Subcutaneous abdominal adipose tissue (tissue), 5 donors: ENCODE data around the gene KCNJ6.

ENCODE experiments used
- H3K27ac ChIP-seq: one replicate; pipeline ENCODE4 v1.7.0; 2013; ENCODE audit warnings: low read depth, mild to moderate bottlenecking, inconsistent platforms, low read length, moderate library complexity
- H3K27me3 ChIP-seq, 5 donors: one replicate each; pipeline ENCODE4 v1.7.0; 2013; ENCODE audit warnings: low read length in 5 of 5, inconsistent platforms in 1 of 5; ENCODE audit not compliant: control insufficient read depth in 5 of 5, insufficient read depth in 4 of 5
- H3K36me3 ChIP-seq, 5 donors: one replicate each; pipeline ENCODE4 v1.7.0; 2013; ENCODE audit warnings: low read length in 5 of 5; ENCODE audit not compliant: control insufficient read depth in 5 of 5, insufficient read depth in 5 of 5
- H3K4me1 ChIP-seq, 5 donors: one replicate each; pipeline ENCODE4 v1.7.0; 2013; ENCODE audit warnings: low read length in 5 of 5, mild to moderate bottlenecking in 3 of 5, moderate library complexity in 1 of 5; ENCODE audit not compliant: control insufficient read depth in 5 of 5, insufficient read depth in 5 of 5
- H3K4me3 ChIP-seq, 5 donors: one replicate each; pipeline ENCODE4 v1.7.0; 2013; ENCODE audit warnings: low read length in 5 of 5, low read depth in 1 of 5
- H3K9ac ChIP-seq, 5 donors: one replicate each; pipeline ENCODE4 v1.7.0; 2013; ENCODE audit warnings: low read length in 5 of 5, mild to moderate bottlenecking in 4 of 5, moderate library complexity in 3 of 5
- H3K9me3 ChIP-seq, 5 donors: one replicate each; pipeline ENCODE4 v1.7.0; 2013; ENCODE audit warnings: low read length in 5 of 5; ENCODE audit not compliant: control insufficient read depth in 5 of 5
- donor health status: healthy.
- donor health status: healthy.
- donor health status: healthy.
- donor health status: healthy.
- donor health status: healthy.

KCNJ6 gene

DNA sequence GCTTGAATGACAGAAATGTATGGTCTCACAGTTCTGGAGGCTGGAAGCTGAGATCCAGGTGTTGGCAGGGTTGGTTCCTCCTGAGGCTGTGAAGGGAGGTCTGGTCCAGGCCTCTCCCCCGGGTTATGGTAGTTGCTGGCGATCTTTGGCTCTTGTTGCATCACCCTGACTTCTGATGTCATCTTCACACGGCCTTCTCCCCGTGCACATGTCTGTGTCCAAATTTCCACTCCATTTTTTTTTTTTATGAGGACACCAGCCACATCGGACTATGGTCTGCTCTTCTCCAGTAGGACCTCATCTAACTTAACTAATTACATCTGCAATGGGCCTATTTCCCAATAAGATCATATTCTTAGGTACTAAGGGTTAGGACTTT lies 232.2 kb downstream of the KCNJ6 start:
- Histone ChIP-seq H3K36me3 (no peaks in the 10 kb centered on the region), H3K9ac (no peak overlapping the region), H3K9me3 (peaks cover 0 to 6% (median 4%) of the 10 kb centered on the region in 5 donors), H3K4me3 (no peak overlapping the region), H3K27me3 (peaks cover 0 to 4% (median 0%) of the 10 kb centered on the region in 5 donors), H3K27ac (no peak overlapping the region), H3K4me1 (no peaks in the 10 kb centered on the region)

GRCh38 chr21:37683396-37684114 lies 232.7 kb downstream of the KCNJ6 start:
- Histone ChIP-seq H3K9ac (no peak overlapping the region), H3K36me3 (no peaks in the 10 kb centered on the region), H3K27me3 (peaks cover 0 to 4% (median 0%) of the 10 kb centered on the region in 5 donors), H3K9me3 (peaks cover 0 to 11% (median 5%) of the 10 kb centered on the region in 5 donors), H3K4me3 (no peak overlapping the region), H3K4me1 (no peaks in the 10 kb centered on the region), H3K27ac (no peak overlapping the region)

DNA sequence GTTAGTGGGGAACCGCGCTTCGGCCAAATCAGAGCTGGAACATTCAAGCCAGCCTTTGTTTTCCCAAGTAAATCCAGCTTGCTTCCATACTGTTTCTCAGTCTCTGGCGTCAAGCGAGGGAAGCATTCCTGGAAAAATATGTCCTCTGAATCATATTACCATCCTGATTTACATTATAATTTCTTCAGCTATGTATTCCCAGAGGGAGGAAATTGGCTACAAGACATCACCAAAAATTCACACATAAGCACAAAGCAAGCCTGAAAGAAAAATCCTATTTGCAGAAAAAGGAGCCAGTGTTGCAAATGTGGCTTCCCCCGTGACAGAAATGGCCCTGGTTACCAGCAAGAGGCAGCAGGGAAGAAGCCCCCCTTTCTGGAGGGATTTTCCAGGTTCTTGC lies 233.3 kb downstream of the KCNJ6 start:
- Histone ChIP-seq H3K27me3 (peaks cover 0 to 4% (median 0%) of the 10 kb centered on the region in 5 donors), H3K9me3 (peaks cover 0 to 13% (median 5%) of the 10 kb centered on the region in 5 donors), H3K36me3 (no peaks in the 10 kb centered on the region), H3K9ac (no peak overlapping the region), H3K4me1 (no peaks in the 10 kb centered on the region), H3K27ac (no peak overlapping the region), H3K4me3 (no peak overlapping the region)

GRCh38 chr21:37677006-37677405 lies 239.3 kb downstream of the KCNJ6 start:
- Histone ChIP-seq H3K4me3 (no peak overlapping the region), H3K27ac (no peak overlapping the region), H3K36me3 (no peaks in the 10 kb centered on the region), H3K4me1 (peaks cover 0 to 11% (median 4%) of the 10 kb centered on the region in 5 donors), H3K9me3 (peaks cover 0 to 13% (median 5%) of the 10 kb centered on the region in 5 donors), H3K9ac (no peak overlapping the region), H3K27me3 (peaks cover 5 to 15% (median 9%) of the 10 kb centered on the region in 5 donors)

DNA sequence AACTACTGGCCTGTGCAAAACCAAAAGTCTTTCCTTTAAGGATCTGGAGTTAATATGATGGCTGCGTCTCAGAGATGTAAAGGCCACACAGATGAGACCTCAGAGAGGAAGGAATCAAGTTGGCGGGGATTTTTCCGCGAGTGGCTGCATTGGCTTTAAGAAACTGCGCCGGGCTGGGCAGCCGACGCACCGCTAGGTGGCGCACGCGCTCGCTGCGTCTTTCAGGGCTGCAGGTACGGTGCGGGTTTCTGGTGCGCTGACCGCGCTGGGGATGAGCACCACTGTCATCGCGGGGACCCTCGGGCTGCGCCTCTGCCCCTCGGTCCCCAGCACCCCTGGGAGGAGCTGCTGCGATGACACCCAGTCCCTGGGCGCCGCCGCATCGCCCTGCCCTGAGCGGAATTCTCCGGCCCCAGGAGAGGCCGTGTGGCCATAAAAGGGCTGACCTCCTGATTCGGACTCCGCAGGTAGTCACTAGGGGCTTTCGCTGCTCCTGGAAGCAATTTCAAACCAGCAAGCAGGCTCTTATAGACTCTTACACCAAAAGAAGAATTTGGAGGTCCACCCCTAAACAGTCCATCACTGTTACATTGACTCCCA lies 241.0 kb downstream of the KCNJ6 start:
- H3K27me3 ChIP-seq, result peaks cover 5 to 15% (median 9%) of the 10 kb centered on the region in 5 donors
- peak overlapping the region in 3 of 5 donors; percentile 22 to 39 (median 35) for H3K4me3 ChIP-seq
- H3K4me1 ChIP-seq, result peaks cover 0 to 17% (median 4%) of the 10 kb centered on the region in 5 donors
- H3K9ac ChIP-seq, result no peak overlapping the region
- H3K9me3 ChIP-seq, result peaks cover 0 to 13% (median 5%) of the 10 kb centered on the region in 5 donors
- H3K36me3 ChIP-seq, result no peaks in the 10 kb centered on the region
- H3K27ac ChIP-seq, result no peak overlapping the region

GRCh38 chr21:37673801-37674575 lies 242.3 kb downstream of the KCNJ6 start:
- Histone ChIP-seq H3K27me3 (peaks cover 5 to 15% (median 9%) of the 10 kb centered on the region in 5 donors), H3K9ac (no peak overlapping the region), H3K4me1 (peaks cover 0 to 17% (median 4%) of the 10 kb centered on the region in 5 donors), H3K4me3 (no peak overlapping the region), H3K9me3 (peaks cover 0 to 6% (median 1%) of the 10 kb centered on the region in 5 donors), H3K36me3 (no peaks in the 10 kb centered on the region), H3K27ac (no peak overlapping the region)

DNA sequence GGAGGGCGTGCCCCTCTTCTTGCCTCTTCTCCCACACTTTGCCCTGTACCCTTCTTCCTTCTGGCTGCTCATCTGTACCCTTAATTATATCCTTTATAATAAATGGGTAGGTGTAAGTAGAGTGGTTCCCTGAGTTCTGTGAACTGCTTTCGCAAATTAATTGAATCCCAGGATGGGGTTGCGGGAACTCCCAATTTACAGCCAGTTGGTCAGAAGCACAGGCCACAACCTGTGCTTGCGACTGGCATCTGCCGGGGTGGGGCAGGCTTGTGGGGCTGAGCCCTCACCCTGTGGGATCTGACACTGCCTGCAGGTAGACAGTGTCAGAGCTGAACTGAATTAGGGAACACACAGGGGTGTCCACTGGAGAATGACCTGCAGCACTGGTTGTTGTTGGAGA lies 244.9 kb downstream of the KCNJ6 start:
- Histone ChIP-seq H3K36me3 (no peaks in the 10 kb centered on the region), H3K27ac (no peak overlapping the region), H3K9me3 (no peaks in the 10 kb centered on the region), H3K27me3 (peaks cover 5 to 15% (median 8%) of the 10 kb centered on the region in 5 donors), H3K4me1 (peaks cover 0 to 17% (median 4%) of the 10 kb centered on the region in 5 donors), H3K4me3 (no peak overlapping the region), H3K9ac (no peak overlapping the region)

GRCh38 chr21:37670883-37671282 lies 245.4 kb downstream of the KCNJ6 start:
- H3K4me1 ChIP-seq, result peaks cover 0 to 21% (median 4%) of the 10 kb centered on the region in 5 donors
- no peak overlapping the region for H3K9ac ChIP-seq
- no peaks in the 10 kb centered on the region for H3K9me3 ChIP-seq
- peaks cover 5 to 17% (median 8%) of the 10 kb centered on the region in 5 donors for H3K27me3 ChIP-seq
- no peak overlapping the region for H3K27ac ChIP-seq
- H3K36me3 ChIP-seq, result no peaks in the 10 kb centered on the region
- H3K4me3 ChIP-seq, result no peak overlapping the region

- no peaks in the 10 kb centered on the region for H3K9me3 ChIP-seq
- no peak overlapping the region for H3K4me3 ChIP-seq
- no peak overlapping the region for H3K9ac ChIP-seq
- H3K27ac ChIP-seq, result no peak overlapping the region
- peaks cover 0 to 21% (median 6%) of the 10 kb centered on the region in 5 donors for H3K4me1 ChIP-seq
- peaks cover under 1 to 16% (median 3%) of the 10 kb centered on the region in 5 donors for H3K27me3 ChIP-seq
- no peaks in the 10 kb centered on the region for H3K36me3 ChIP-seq
Observed at GRCh38 chr21:37669249-37669648, 247.0 kb downstream of the KCNJ6 start.
